K562 (cell line): ENCODE measurements around the gene SVIL.

ENCODE experiments used
- CREB1 ChIP-seq, 2 experiments: sonication (generic) in 1 of 2; formaldehyde crosslinking in 1 of 2; IDR thresholded peaks; 2 replicates each; pipeline versions ENCODE4 v1.6.1 to v1.8.0; 2012 to 2022; ENCODE audit warnings: inconsistent platforms in 1 of 2, mild to moderate bottlenecking in 1 of 2, missing genetic modification reagents in 1 of 2, moderate library complexity in 1 of 2
- DNMT1 ChIP-seq: fragments of 450-650 bp; IDR thresholded peaks from 2 replicates; pipeline ENCODE4 v1.6.1; 2016; ENCODE audit warnings: antibody characterized with exemption, mild to moderate bottlenecking
- GATA2 ChIP-seq: sonication (generic); formaldehyde crosslinking; IDR thresholded peaks from 2 replicates; pipeline ENCODE4 v1.4.0; 2020; ENCODE audit warnings: mild to moderate bottlenecking, missing genetic modification reagents
- LCOR ChIP-seq: sonication (generic); formaldehyde crosslinking; IDR thresholded peaks from 2 replicates; pipeline ENCODE4 v1.8.0; 2022; ENCODE audit warnings: mild to moderate bottlenecking, missing genetic modification reagents
- PCBP2 ChIP-seq: fragments of 200-400 bp; formaldehyde crosslinking; IDR thresholded peaks from 2 replicates; pipeline ENCODE4 v1.6.1; 2018; ENCODE audit warnings: low read length, low read depth, mild to moderate bottlenecking, moderate library complexity; ENCODE audit not compliant: poor library complexity, severe bottlenecking
- TCF3 ChIP-seq: sonication (generic); formaldehyde crosslinking; IDR thresholded peaks from 2 replicates; pipeline ENCODE4 v1.4.0; 2020; ENCODE audit warnings: mild to moderate bottlenecking, missing genetic modification reagents
- TRIM28 ChIP-seq: fragments of 450-650 bp; IDR thresholded peaks from 2 replicates; pipeline ENCODE4 v1.6.1; 2017

DNA sequence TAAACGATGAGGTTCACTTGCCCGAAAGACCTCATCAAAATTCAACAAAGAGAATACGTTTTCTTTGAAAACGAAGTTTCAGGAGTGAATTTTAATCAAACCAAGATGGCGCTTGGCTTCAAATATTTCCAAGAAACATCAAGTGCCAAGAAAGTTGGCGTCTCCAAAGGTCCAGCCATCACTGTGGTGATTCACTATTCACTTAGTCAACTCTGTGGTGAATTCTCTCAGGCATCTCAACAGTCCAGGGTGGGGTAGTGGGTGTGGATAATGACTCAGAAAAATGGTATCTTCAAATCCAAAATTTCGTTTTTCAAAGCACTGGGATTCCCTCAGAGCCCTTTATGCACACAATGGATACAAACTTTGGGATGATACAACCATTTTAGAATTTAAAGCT is 133.1 kb downstream of the SVIL start:
- no peak for TF ChIP-seq LCOR
- TF ChIP-seq GATA2 (CRISPR knock-in tag) = no peak
- TF ChIP-seq CREB1 (IDR thresholded peaks at IDR 0.05) = no peak
- no peak for TF ChIP-seq CREB1 (CRISPR knock-in tag; IDR thresholded peaks at IDR 0.05)
- TF ChIP-seq PCBP2 = no peak
- no peak for TF ChIP-seq TRIM28
- TF ChIP-seq TCF3 (CRISPR knock-in tag) = no peak
- no peak for TF ChIP-seq DNMT1
